Stomach smooth muscle (tissue), 2 donors: ENCODE data around the gene CHST3.

Experiments
- H3K27ac ChIP-seq: one replicate; pipeline ENCODE4 v1.7.0; 2013; ENCODE audit warnings: mild to moderate bottlenecking, low read length, inconsistent platforms
- H3K27me3 ChIP-seq, 2 donors: one replicate each; pipeline ENCODE4 v1.7.0; 2013; ENCODE audit warnings: low read length in 2 of 2; ENCODE audit not compliant: insufficient read depth in 2 of 2, control insufficient read depth in 1 of 2
- H3K36me3 ChIP-seq, 2 donors: one replicate each; pipeline ENCODE4 v1.7.0; 2013; ENCODE audit warnings: low read length in 2 of 2; ENCODE audit not compliant: control insufficient read depth in 2 of 2, insufficient read depth in 2 of 2
- H3K4me1 ChIP-seq: one replicate; pipeline ENCODE4 v1.7.0; 2013; ENCODE audit warnings: low read length; ENCODE audit not compliant: control insufficient read depth, insufficient read depth
- H3K4me3 ChIP-seq, 2 donors: one replicate each; pipeline ENCODE4 v1.7.0; 2013; ENCODE audit warnings: low read length in 2 of 2
- H3K9ac ChIP-seq, 2 donors: one replicate each; pipeline ENCODE4 v1.7.0; 2013; ENCODE audit warnings: low read length in 2 of 2, mild to moderate bottlenecking in 1 of 2
- H3K9me3 ChIP-seq, 2 donors: one replicate each; pipeline ENCODE4 v1.7.0; 2013; ENCODE audit warnings: low read length in 2 of 2; ENCODE audit not compliant: control insufficient read depth in 2 of 2
- donor health status: healthy.
- donor health status: Pancreatic carcinoma.

CHST3 gene

GRCh38 chr10:71968553-71969474 is 4.6 kb downstream of the CHST3 start:
- no peaks in the 10 kb centered on the region for H3K36me3 ChIP-seq
- H3K9ac ChIP-seq: no peak overlapping the region
- H3K4me3 ChIP-seq: peak overlapping the region in 1 of 2 donors; percentile 8
- H3K4me1 ChIP-seq: peaks cover 84% of the 10 kb centered on the region
- no peaks in the 10 kb centered on the region for H3K27me3 ChIP-seq
- H3K9me3 ChIP-seq: no peaks in the 10 kb centered on the region
- no peak overlapping the region for H3K27ac ChIP-seq

- Histone ChIP-seq H3K27me3 (no peaks in the 10 kb centered on the region), H3K4me3 (no peak overlapping the region), H3K9me3 (no peaks in the 10 kb centered on the region), H3K27ac (peak overlapping the region; percentile 31), H3K36me3 (no peaks in the 10 kb centered on the region), H3K9ac (peak overlapping the region in 1 of 2 donors; percentile 21), H3K4me1 (peaks cover 90% of the 10 kb centered on the region)
These were observed 5.7 kb downstream of the CHST3 start for GRCh38 chr10:71969929-71970328.

- Histone ChIP-seq H3K27ac (peak overlapping the region; percentile 31), H3K4me3 (no peak overlapping the region), H3K4me1 (peaks cover 90% of the 10 kb centered on the region), H3K9me3 (no peaks in the 10 kb centered on the region), H3K27me3 (no peaks in the 10 kb centered on the region), H3K36me3 (no peaks in the 10 kb centered on the region), H3K9ac (peak overlapping the region; percentile 7 to 13)
These were observed 6.1 kb downstream of the CHST3 start for GRCh38 chr10:71970331-71970730.

GRCh38 chr10:71970869-71971268 is 6.7 kb downstream of the CHST3 start:
- H3K27me3 ChIP-seq: no peaks in the 10 kb centered on the region
- no peak overlapping the region for H3K9ac ChIP-seq
- H3K4me3 ChIP-seq: peak overlapping the region in 1 of 2 donors; percentile 15
- no peak overlapping the region for H3K27ac ChIP-seq
- H3K4me1 ChIP-seq: peaks cover 90% of the 10 kb centered on the region
- H3K36me3 ChIP-seq: no peaks in the 10 kb centered on the region
- no peaks in the 10 kb centered on the region for H3K9me3 ChIP-seq

DNA sequence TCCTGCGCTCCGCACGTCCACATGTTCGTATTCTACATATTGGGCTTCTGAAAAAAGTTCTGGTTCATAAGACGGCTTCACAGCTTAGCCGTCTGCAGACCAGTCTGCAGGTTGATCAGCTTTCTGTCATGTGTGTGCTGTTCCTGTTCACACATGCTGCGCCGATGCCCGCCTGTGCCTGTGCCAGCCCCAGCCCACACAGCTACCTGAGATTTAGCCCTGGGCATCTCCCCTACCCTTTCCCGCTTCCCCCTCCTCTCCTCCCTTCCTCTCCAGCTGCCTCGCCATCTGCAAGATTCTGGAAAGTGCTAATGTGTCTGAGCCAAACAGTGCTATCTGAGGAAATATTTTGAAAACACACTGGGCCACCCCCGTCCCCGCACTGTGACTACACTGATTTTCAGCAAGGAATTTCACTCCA is 7.1 kb downstream of the CHST3 start:
- Histone ChIP-seq H3K9ac (no peak overlapping the region), H3K4me1 (peaks cover 90% of the 10 kb centered on the region), H3K36me3 (no peaks in the 10 kb centered on the region), H3K27ac (peak overlapping the region; percentile 18), H3K27me3 (no peaks in the 10 kb centered on the region), H3K4me3 (peak overlapping the region in 1 of 2 donors; percentile 15), H3K9me3 (no peaks in the 10 kb centered on the region)

GRCh38 chr10:71971769-71972555 is 7.8 kb downstream of the CHST3 start:
- Histone ChIP-seq H3K9me3 (no peaks in the 10 kb centered on the region), H3K27ac (peak overlapping the region; percentile 18), H3K4me3 (peak overlapping the region in 1 of 2 donors; percentile 15), H3K9ac (no peak overlapping the region), H3K27me3 (no peaks in the 10 kb centered on the region), H3K36me3 (no peaks in the 10 kb centered on the region), H3K4me1 (peaks cover 90% of the 10 kb centered on the region)

- Histone ChIP-seq H3K4me1 (peaks cover 95% of the 10 kb centered on the region), H3K36me3 (no peaks in the 10 kb centered on the region), H3K9me3 (no peaks in the 10 kb centered on the region), H3K4me3 (peak overlapping the region in 1 of 2 donors; percentile 22), H3K27me3 (no peaks in the 10 kb centered on the region), H3K27ac (no peak overlapping the region), H3K9ac (no peak overlapping the region)
These were observed 8.8 kb downstream of the CHST3 start for GRCh38 chr10:71972746-71973695.

DNA sequence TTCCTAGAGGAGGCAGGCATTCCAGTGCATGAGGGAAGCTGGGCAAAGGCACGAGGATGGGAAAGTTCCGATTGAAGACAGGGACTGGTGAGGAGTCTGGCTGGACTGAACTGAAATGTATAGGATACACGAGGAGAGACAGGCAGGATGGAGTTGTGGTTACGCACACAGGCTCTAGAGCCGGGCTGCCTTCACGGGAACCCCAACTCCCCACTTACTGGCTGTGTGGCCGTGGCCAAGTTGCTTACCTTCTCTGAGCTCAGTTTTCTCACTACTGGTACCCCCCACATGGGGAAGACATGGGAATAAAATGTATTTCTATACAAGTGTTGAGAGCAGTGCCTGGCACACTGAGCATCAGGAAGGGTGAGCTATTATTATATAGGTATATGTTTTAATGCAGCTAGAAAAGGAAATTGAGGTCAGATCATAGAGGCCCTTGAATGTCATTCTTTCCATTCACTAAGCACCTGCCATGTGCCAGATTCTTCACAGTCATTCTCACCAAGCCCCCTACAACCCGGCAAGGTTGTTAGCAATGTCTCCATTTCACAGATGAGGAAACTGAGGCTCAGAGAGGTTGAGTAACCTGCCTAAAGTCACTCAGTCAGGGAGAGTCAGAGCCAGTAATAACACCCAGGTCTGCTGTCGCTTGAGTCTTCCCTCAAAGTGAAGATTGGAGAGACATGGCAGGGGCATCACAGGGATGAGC is 9.7 kb downstream of the CHST3 start:
- no peak overlapping the region for H3K27ac ChIP-seq
- H3K9ac ChIP-seq: no peak overlapping the region
- peaks cover 95% of the 10 kb centered on the region for H3K4me1 ChIP-seq
- no peaks in the 10 kb centered on the region for H3K9me3 ChIP-seq
- no peaks in the 10 kb centered on the region for H3K36me3 ChIP-seq
- H3K27me3 ChIP-seq: no peaks in the 10 kb centered on the region
- no peak overlapping the region for H3K4me3 ChIP-seq

DNA sequence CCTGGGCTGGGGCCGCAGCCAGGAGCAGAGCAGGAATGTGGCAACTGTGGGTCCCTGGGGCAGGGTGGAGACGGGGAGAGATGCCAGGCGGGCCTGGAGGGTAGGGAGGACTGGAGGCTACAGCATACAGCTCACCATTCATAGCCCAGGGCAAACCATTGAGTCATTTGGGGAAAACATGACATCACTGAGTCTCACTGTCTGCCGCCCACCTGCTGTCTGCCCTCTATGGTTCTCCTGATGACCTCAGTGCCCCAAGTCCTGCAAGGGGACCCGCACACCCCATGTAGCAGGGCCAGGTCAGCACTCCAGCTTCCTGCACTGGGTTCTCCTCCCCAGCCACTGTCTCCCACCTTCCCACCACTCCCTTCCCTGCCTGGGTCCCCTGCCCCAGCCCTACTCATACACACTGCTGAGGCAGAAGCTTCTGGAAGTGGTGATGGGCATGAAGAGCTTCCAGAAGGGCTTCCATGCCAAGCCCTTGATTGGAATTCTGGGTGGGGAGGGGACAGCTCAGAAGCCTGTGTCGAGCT is 10.4 kb downstream of the CHST3 start:
- Histone ChIP-seq H3K36me3 (no peaks in the 10 kb centered on the region), H3K4me1 (peaks cover 96% of the 10 kb centered on the region), H3K4me3 (no peak overlapping the region), H3K27ac (peak overlapping the region; percentile 84), H3K9me3 (no peaks in the 10 kb centered on the region), H3K27me3 (no peaks in the 10 kb centered on the region), H3K9ac (peak overlapping the region in 1 of 2 donors; percentile 8)
